A549 (cell line): ENCODE measurements around the gene PRKRIP1. TPM values are rescaled to one million over a fixed set of nuclear protein-coding genes. Genes with fewer than 3 reads are reported as not detected.

ENCODE experiments used
- ATAC-seq, 2 experiments: fragments of 200-7000 bp in 1 of 2; fragments of >200 bp in 1 of 2; cut with Nextera tagmentation in 1 of 2; cut with Tn5 transposase in 1 of 2; 3 replicates each; pipeline versions ENCODE4 v1.8.0 to v1.9.1; 2018 to 2020; ENCODE audit warnings: mild to moderate bottlenecking in 1 of 2, moderate library complexity in 1 of 2
- CTCF ChIA-PET: fragments of 300-600 bp; sonication (Branson Sonifier 250); formaldehyde crosslinking; extraction: SDS; loops from one replicate; lab custom pipeline; 2021; ENCODE audit warnings: antibody characterized with exemption, inconsistent platforms; lab: Yijun Ruan, JAX
- POLR2A ChIA-PET: fragments of 350-600 bp; formaldehyde crosslinking; extraction: SDS; loops from one replicate; lab custom pipeline; 2021; ENCODE audit warnings: antibody characterized with exemption, inconsistent platforms; lab: Yijun Ruan, JAX
- DNase-seq, 2 experiments: peaks; one replicate each; pipeline versions ENCODE4 v3.0.0 to v3.0.0-alpha.2; 2011 to 2016; ENCODE audit warnings: low read depth in 1 of 2, low spot score in 1 of 2
- FAIRE-seq: peaks from 2 replicates; lab custom pipeline; 2011; peaks lifted over from hg19 to GRCh38; lab: Jason Lieb, UNC
- H3K27ac ChIP-seq, 2 experiments: fragments of >200 bp; sonication (Bioruptor Twin); formaldehyde crosslinking; 3 replicates each; pipeline ENCODE4 v1.5.1; 2016 to 2017
- H3K4me1 ChIP-seq: fragments of >200 bp; sonication (Bioruptor Twin); formaldehyde crosslinking; 3 replicates; pipeline ENCODE4 v1.6.1; 2016
- H3K4me2 ChIP-seq: fragments of >200 bp; sonication (Bioruptor Twin); formaldehyde crosslinking; 3 replicates; pipeline ENCODE4 v1.6.1; 2016
- H3K4me3 ChIP-seq: fragments of >200 bp; sonication (Bioruptor Twin); formaldehyde crosslinking; 3 replicates; pipeline ENCODE4 v1.5.1; 2016
- H3K9me3 ChIP-seq: fragments of >200 bp; sonication (Bioruptor Twin); formaldehyde crosslinking; 3 replicates; pipeline ENCODE4 v1.6.1; 2016
- BHLHE40 ChIP-seq: IDR thresholded peaks from 2 replicates; pipeline ENCODE4 v1.6.1; 2012; ENCODE audit warnings: low read depth, low read length, inconsistent platforms
- CBX8 ChIP-seq: fragments of 200-600 bp; sonication (generic); IDR thresholded peaks from 2 replicates; pipeline ENCODE4 v1.6.1; 2016
- CHD4 ChIP-seq: fragments of 200-600 bp; sonication (generic); IDR thresholded peaks from 2 replicates; pipeline ENCODE4 v1.6.1; 2016; ENCODE audit warnings: antibody characterized with exemption, mild to moderate bottlenecking, borderline replicate concordance
- EHF ChIP-seq: fragments of 250-450 bp; sonication (Bioruptor Pico); IDR thresholded peaks from 2 replicates; pipeline ENCODE4 v1.5.0; 2020; ENCODE audit warnings: mild to moderate bottlenecking
- ESRRA ChIP-seq: fragments of 150-350 bp; IDR thresholded peaks from 2 replicates; pipeline ENCODE4 v1.6.1; 2014; ENCODE audit warnings: mild to moderate bottlenecking, low read length, borderline replicate concordance
- FOSL2 ChIP-seq, 2 experiments: fragments of 450-650 bp in 1 of 2; fragments of >200 bp in 1 of 2; sonication (Bioruptor Twin) in 1 of 2; formaldehyde crosslinking; IDR thresholded peaks; 2 replicates each; pipeline versions ENCODE4 v1.5.0 to v1.6.1; 2016 to 2020; ENCODE audit warnings: mild to moderate bottlenecking in 1 of 2, moderate library complexity in 1 of 2
- HEYL ChIP-seq: fragments of 250-450 bp; sonication (Bioruptor Pico); IDR thresholded peaks from 2 replicates; pipeline ENCODE4 v1.8.0; 2021; ENCODE audit warnings: mild to moderate bottlenecking, moderate library complexity
- HOXB5 ChIP-seq: fragments of 250-450 bp; sonication (Bioruptor Pico); IDR thresholded peaks from 2 replicates; pipeline ENCODE4 v1.5.0; 2020; ENCODE audit warnings: mild to moderate bottlenecking, moderate library complexity
- JUN ChIP-seq, 2 experiments: fragments of >200 bp; sonication (Bioruptor Twin); formaldehyde crosslinking; IDR thresholded peaks; 2 replicates in 1 of 2; 3 replicates in 1 of 2; pipeline ENCODE4 v1.6.1; 2016 to 2017
- KDM5A ChIP-seq: fragments of 200-600 bp; sonication (generic); IDR thresholded peaks from 2 replicates; pipeline ENCODE4 v1.6.1; 2016; ENCODE audit warnings: antibody characterized with exemption, mild to moderate bottlenecking
- NPAS2 ChIP-seq: fragments of 250-450 bp; sonication (Bioruptor Pico); IDR thresholded peaks from 2 replicates; pipeline ENCODE4 v1.8.0; 2022; ENCODE audit warnings: mild to moderate bottlenecking, moderate library complexity, borderline replicate concordance
- POLR2AphosphoS2 ChIP-seq: conservative IDR thresholded peaks from 2 replicates; pipeline ENCODE4 v1.6.1; 2012; ENCODE audit warnings: low read length, improper control_type of control experiment, inconsistent platforms
- RARB ChIP-seq: fragments of 250-450 bp; sonication (Bioruptor Pico); IDR thresholded peaks from 2 replicates; pipeline ENCODE4 v1.8.0; 2021; ENCODE audit warnings: mild to moderate bottlenecking, moderate library complexity
- RCOR1 ChIP-seq: fragments of 150-350 bp; IDR thresholded peaks from 2 replicates; pipeline ENCODE4 v1.6.1; 2014; ENCODE audit warnings: antibody characterized with exemption, low read length, low read depth
- SMC3 ChIP-seq: fragments of >200 bp; sonication (Bioruptor Twin); formaldehyde crosslinking; IDR thresholded peaks from 3 replicates; pipeline ENCODE4 v1.6.1; 2018; ENCODE audit warnings: inconsistent platforms
- SREBF2 ChIP-seq: fragments of 450-650 bp; IDR thresholded peaks from 2 replicates; pipeline ENCODE4 v1.6.1; 2014; ENCODE audit warnings: mild to moderate bottlenecking, moderate library complexity
- ZC3H11A ChIP-seq: fragments of 450-650 bp; IDR thresholded peaks from 2 replicates; pipeline ENCODE4 v1.6.1; 2014; ENCODE audit warnings: antibody characterized with exemption, mild to moderate bottlenecking
- ZNF302 ChIP-seq: fragments of 250-450 bp; sonication (Bioruptor Pico); IDR thresholded peaks from 2 replicates; pipeline ENCODE4 v1.9.0; 2021; ENCODE audit warnings: inconsistent platforms, mild to moderate bottlenecking, moderate library complexity
- WGBS: methylation state at CpG from one replicate; pipeline ENCODE4 v1.1.6; 2017; ENCODE audit errors: missing lambda C conversion rate; 5-methylcytosine and 5-hydroxymethylcytosine counted together
- polyA plus RNA-seq, 4 experiments: library from polyadenylated mRNA; depleted of rRNA in 3 of 4; stranded (reverse); fragments of >200 nt; fragmentation: RNase III in 1 of 4; extraction: RNeasy Plus Mini Kit Qiagen cat#74134 plus additional on column Dnase treatment in 1 of 4; gene quantifications; 2 replicates in 3 of 4; 3 replicates in 1 of 4; pipeline ENCODE4 v1.2.3, GENCODE V29; 2011 to 2017
- TF ChIP-seq, protein P1 (sequence below): fragments of 450-650 bp; IDR thresholded peaks from 2 replicates; pipeline ENCODE4 v1.6.1; 2014; ENCODE audit warnings: antibody characterized with exemption
- TF ChIP-seq, protein P2 (sequence below): IDR thresholded peaks from 2 replicates; pipeline ENCODE4 v1.6.1; 2012; ENCODE audit warnings: low read depth, borderline replicate concordance
- TF ChIP-seq, protein P3 (sequence below): fragments of >200 bp; sonication (Bioruptor Twin); formaldehyde crosslinking; IDR thresholded peaks from 2 replicates; pipeline ENCODE4 v1.6.1; 2016
- TF ChIP-seq, protein P4 (sequence below): fragments of 250-450 bp; sonication (Bioruptor Pico); IDR thresholded peaks from 2 replicates; pipeline ENCODE4 v1.5.0; 2020; ENCODE audit warnings: low read depth, mild to moderate bottlenecking, moderate library complexity
- TF ChIP-seq, protein P5 (sequence below): IDR thresholded peaks from 2 replicates; pipeline ENCODE4 v1.6.1; 2012

Gene PRKRIP1
- polyA plus RNA-seq, 2 of the 4 experiments (the other 2 are of a cell fraction) = 15.4 to 24.1 TPM

DNA sequence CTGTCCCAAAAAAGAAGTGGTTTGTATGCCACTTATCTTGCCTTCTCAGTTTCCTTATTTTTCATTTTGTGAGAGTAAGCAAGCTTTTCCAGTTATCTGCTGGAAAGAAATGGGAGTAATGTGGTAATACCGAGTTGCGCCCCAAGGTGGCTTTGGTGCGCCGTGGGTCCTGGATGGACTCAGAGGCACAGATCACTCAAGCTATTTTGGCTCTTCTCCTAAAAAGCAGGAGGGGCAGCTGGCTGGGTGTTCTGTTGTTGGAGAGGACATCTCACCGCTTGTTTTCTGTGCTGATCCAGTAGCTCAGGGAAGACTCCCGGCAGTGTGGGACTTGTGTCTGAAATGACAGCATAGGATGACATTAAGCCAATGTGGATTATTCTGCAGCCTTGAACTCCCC lies 16.4 kb downstream of the PRKRIP1 start (continued):
- no peak for TF ChIP-seq KDM5A
- TF ChIP-seq ZC3H11A = no peak
- TF ChIP-seq, all 56 proteins: peak for 3

DNA sequence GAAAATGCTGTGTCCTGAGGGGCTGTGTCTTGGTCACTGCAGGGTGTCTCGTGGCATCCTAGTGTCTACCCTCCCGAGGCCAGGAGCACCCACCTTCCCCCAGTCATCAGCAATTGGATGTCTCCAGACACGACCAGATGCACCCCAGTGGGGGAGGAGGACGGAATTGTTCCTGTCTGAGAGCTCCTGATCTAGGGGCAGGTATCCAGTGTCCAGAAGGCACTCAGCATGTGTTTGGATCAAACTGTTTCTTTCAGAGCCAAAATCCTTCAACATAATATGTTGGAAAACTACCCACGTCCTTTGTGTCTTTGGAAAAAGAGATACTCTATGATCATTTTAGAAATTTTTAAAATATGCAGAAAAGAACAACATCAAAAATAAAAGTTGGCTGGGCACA lies 16.9 kb downstream of the PRKRIP1 start:
- no peak overlapping the region for H3K4me3 ChIP-seq
- no peak for DNase-seq
- 87% methylated on average over 5 of the region's 5 CpGs for WGBS
- no peaks in the 10 kb centered on the region for H3K4me1 ChIP-seq
- no peak overlapping the region for H3K4me2 ChIP-seq
- no peaks in the 10 kb centered on the region for H3K9me3 ChIP-seq
- POLR2A ChIA-PET = no interaction called here
- ATAC-seq = no peak
- TF ChIP-seq, protein P1, sequence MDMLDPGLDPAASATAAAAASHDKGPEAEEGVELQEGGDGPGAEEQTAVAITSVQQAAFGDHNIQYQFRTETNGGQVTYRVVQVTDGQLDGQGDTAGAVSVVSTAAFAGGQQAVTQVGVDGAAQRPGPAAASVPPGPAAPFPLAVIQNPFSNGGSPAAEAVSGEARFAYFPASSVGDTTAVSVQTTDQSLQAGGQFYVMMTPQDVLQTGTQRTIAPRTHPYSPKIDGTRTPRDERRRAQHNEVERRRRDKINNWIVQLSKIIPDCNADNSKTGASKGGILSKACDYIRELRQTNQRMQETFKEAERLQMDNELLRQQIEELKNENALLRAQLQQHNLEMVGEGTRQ = no peak
- TF ChIP-seq ZNF302 (no peak), NPAS2 (CRISPR knock-in tag) (no peak), EHF (CRISPR knock-in tag) (no peak), CBX8 (no peak), BHLHE40 (no peak), SREBF2 (no peak), ESRRA (no peak), RCOR1 (no peak), CHD4 (no peak), SMC3 (no peak)
- TF ChIP-seq, protein P2, sequence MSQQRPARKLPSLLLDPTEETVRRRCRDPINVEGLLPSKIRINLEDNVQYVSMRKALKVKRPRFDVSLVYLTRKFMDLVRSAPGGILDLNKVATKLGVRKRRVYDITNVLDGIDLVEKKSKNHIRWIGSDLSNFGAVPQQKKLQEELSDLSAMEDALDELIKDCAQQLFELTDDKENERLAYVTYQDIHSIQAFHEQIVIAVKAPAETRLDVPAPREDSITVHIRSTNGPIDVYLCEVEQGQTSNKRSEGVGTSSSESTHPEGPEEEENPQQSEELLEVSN = no peak
- FAIRE-seq = no peak
- CTCF ChIA-PET = interaction anchor here (0.5 to 1.6 kb wide), 13 partner anchors 9 to 133 kb away, joined by 3 to 9 read pairs (median 4); no protein-coding TSS in a partner anchor
- H3K27ac ChIP-seq = no peak overlapping the region

DNA sequence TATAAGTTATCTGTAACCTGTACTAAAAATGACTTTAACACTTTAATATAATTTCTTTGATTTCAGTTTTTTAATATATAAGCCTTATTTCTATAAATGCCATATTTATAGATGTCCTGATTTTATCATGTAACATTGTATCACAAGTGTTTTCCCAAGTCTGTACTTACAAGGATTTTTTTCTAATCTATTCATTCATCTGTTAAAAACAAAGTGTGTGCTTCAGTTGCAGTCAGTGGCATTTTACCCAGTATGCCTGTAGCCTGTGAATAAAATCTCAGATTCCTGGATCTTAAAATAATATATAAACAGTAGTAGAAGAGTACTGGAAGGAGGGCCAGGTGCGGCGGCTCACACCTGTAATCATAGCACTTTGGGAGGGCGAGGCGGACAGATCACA lies 17.4 kb downstream of the PRKRIP1 start:
- Histone ChIP-seq H3K4me2 (no peak overlapping the region), H3K9me3 (no peaks in the 10 kb centered on the region), H3K4me3 (no peak overlapping the region), H3K4me1 (no peaks in the 10 kb centered on the region), H3K27ac (no peak overlapping the region)
- 93% methylated on average over 4 of the region's 4 CpGs for WGBS
- FAIRE-seq (no peak), DNase-seq (no peak), ATAC-seq (no peak)
- ChIA-PET POLR2A (no interaction called here), CTCF (interaction anchor here (0.5 to 1.6 kb wide), 3 partner anchors 9 to 53 kb away, joined by 3 to 9 read pairs (median 5); no protein-coding TSS in a partner anchor)
- no peak for TF ChIP-seq JUN (IDR thresholded peaks at IDR 0.05)

DNA sequence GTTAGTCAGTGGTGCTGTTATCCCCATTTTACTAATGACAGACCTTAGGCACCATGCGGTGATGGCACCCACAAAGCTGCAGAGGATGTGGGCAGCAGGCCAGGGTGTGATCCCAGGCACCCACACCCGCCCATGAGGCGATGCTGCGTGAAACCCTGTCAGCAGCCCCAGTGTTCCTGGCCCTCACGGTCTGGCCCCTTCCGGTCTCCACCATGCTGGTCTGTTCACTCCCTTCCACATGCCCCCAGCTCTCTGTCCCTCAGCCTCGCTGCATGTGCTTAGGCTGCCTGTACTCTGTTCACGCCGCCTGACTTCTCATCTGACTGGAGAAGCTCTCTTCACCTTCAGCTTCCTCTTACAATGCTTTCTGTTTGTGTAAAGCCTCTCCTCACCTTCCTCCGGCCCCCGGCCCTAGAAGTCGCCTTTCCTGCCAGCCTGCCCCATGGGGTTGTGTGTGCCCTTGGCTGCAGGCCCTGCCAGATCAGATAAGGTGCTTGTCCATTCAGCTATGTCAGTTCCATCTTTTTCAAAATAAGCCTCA lies 19.6 kb downstream of the PRKRIP1 start:
- DNase-seq (no peak), FAIRE-seq (no peak), ATAC-seq (no peak)
- WGBS = 96% methylated on average over 12 of the region's 12 CpGs
- H3K4me2 ChIP-seq = no peak overlapping the region
- no peaks in the 10 kb centered on the region for H3K9me3 ChIP-seq
- ChIA-PET CTCF (interaction anchor here (1.1 to 3.9 kb wide), 3 partner anchors 10 to 136 kb away, joined by 3 to 23 read pairs (median 4); no protein-coding TSS in a partner anchor), POLR2A (no interaction called here)
- no peak overlapping the region for H3K4me3 ChIP-seq
- TF ChIP-seq, protein P3, sequence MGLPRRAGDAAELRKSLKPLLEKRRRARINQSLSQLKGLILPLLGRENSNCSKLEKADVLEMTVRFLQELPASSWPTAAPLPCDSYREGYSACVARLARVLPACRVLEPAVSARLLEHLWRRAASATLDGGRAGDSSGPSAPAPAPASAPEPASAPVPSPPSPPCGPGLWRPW = no peak
- TF ChIP-seq JUN (IDR thresholded peaks at IDR 0.05) = no peak
- no peak for TF ChIP-seq BHLHE40
- no peak for TF ChIP-seq HOXB5 (CRISPR knock-in tag)
- no peak for TF ChIP-seq RARB (CRISPR knock-in tag)
- TF ChIP-seq FOSL2 (IDR thresholded peaks at IDR 0.05) = no peak
- no peak for TF ChIP-seq FOSL2 (CRISPR knock-in tag; IDR thresholded peaks at IDR 0.05)
- no peak for TF ChIP-seq HEYL (CRISPR knock-in tag)
- TF ChIP-seq, protein P4, sequence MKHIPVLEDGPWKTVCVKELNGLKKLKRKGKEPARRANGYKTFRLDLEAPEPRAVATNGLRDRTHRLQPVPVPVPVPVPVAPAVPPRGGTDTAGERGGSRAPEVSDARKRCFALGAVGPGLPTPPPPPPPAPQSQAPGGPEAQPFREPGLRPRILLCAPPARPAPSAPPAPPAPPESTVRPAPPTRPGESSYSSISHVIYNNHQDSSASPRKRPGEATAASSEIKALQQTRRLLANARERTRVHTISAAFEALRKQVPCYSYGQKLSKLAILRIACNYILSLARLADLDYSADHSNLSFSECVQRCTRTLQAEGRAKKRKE (CRISPR knock-in tag) = no peak
- TF ChIP-seq POLR2AphosphoS2 = no peak
- TF ChIP-seq NPAS2 (CRISPR knock-in tag) = no peak
- TF ChIP-seq, protein P5, sequence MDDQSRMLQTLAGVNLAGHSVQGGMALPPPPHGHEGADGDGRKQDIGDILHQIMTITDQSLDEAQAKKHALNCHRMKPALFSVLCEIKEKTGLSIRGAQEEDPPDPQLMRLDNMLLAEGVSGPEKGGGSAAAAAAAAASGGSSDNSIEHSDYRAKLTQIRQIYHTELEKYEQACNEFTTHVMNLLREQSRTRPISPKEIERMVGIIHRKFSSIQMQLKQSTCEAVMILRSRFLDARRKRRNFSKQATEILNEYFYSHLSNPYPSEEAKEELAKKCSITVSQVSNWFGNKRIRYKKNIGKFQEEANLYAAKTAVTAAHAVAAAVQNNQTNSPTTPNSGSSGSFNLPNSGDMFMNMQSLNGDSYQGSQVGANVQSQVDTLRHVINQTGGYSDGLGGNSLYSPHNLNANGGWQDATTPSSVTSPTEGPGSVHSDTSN = no peak
- H3K4me1 ChIP-seq = no peaks in the 10 kb centered on the region
- H3K27ac ChIP-seq = no peak overlapping the region
